Adrenal gland (tissue), 5 donors: ENCODE measurements around the gene CYP20A1.

Experiments used
- POLR2A ChIP-seq, 2 donors: fragments of 450-650 bp; IDR thresholded peaks; one replicate each; pipeline ENCODE4 v1.6.1; 2017; ENCODE audit warnings: antibody characterized with exemption in 2 of 2, mild to moderate bottlenecking in 2 of 2, moderate library complexity in 1 of 2
- TF ChIP-seq, protein P1 (sequence below), 6 experiments: fragments of 450-650 bp in 4 of 6; fragments of 200-600 bp in 2 of 6; sonication (generic) in 1 of 6; IDR thresholded peaks; 1 replicate in 5 of 6; 2 replicates in 1 of 6; pipeline versions ENCODE4 v1.5.1 to v1.8.0; 2016 to 2021; ENCODE audit warnings: antibody characterized with exemption in 6 of 6, mild to moderate bottlenecking in 2 of 6, moderate library complexity in 1 of 6
- donor health status: DM: no; HTN: no; CAD: no.

DNA sequence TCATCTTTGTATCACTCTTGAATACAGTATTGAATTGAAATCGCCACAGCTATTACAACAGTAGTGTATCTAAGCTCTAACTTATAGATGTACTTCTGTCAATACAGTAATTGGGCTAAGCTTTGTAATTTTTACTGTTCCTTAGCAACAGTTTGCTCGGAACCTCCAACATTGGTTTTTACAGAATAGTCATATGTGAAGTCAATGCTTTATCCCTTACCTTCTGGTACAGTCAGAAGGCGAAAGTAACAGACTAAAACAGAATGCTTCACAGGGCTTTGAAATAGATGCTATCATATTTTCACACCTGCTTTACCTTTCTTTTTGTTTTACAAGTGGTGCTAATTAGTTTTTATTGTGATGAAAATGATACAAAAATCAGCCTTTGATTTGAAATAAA is 46.9 kb upstream of the CYP20A1 start:
- TF ChIP-seq, protein P1, sequence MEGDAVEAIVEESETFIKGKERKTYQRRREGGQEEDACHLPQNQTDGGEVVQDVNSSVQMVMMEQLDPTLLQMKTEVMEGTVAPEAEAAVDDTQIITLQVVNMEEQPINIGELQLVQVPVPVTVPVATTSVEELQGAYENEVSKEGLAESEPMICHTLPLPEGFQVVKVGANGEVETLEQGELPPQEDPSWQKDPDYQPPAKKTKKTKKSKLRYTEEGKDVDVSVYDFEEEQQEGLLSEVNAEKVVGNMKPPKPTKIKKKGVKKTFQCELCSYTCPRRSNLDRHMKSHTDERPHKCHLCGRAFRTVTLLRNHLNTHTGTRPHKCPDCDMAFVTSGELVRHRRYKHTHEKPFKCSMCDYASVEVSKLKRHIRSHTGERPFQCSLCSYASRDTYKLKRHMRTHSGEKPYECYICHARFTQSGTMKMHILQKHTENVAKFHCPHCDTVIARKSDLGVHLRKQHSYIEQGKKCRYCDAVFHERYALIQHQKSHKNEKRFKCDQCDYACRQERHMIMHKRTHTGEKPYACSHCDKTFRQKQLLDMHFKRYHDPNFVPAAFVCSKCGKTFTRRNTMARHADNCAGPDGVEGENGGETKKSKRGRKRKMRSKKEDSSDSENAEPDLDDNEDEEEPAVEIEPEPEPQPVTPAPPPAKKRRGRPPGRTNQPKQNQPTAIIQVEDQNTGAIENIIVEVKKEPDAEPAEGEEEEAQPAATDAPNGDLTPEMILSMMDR (IDR thresholded peaks at IDR 0.05), result no peak
- TF ChIP-seq POLR2A (IDR thresholded peaks at IDR 0.05), result no peak
